OCI-LY1 (cell line): ENCODE data around the gene RAX2.

ENCODE experiments used
- EZH2 ChIP-seq: fragments of 200-600 bp; sonication (generic), shearing (Covaris generic); IDR thresholded peaks from 2 replicates; pipeline ENCODE4 v1.8.0; 2017; ENCODE audit warnings: borderline replicate concordance, mixed run types, mild to moderate bottlenecking, antibody characterized with exemption, low read length, moderate library complexity, mixed read lengths
- TF ChIP-seq, protein P1 (sequence below): fragments of 200-600 bp; sonication (generic), shearing (Covaris generic); IDR thresholded peaks from 2 replicates; pipeline ENCODE4 v1.5.1; 2017; ENCODE audit warnings: mild to moderate bottlenecking, antibody characterized with exemption, low read length, moderate library complexity, mixed read lengths

DNA sequence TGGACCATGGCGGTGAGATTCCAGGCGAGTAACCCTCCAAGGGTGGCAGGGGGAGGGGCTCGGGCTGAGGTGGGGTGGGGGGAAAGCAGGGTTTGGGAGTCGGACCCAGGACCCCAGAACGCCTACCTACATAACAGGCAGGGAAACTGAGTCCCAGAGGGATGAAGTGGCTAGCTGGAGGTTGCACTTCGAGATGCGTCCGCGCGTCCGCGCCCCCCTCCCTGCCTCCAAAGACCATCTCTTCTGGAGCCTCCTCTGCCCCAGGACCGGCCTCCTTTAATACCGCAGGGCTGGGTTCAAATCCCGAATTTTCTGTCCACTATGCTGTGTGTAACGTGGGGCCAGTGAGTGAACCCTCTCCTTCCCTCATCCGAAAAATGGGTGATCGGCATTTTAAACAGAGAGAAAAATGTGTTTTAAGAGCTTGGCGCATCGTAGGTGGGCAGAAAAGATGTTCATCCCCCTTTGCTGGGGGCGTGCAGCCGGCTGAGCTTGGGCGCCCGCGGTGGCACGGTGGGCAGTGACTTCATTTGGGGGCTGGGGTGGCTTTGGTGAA is 50.1 kb downstream of the RAX2 start:
- TF ChIP-seq, protein P1, sequence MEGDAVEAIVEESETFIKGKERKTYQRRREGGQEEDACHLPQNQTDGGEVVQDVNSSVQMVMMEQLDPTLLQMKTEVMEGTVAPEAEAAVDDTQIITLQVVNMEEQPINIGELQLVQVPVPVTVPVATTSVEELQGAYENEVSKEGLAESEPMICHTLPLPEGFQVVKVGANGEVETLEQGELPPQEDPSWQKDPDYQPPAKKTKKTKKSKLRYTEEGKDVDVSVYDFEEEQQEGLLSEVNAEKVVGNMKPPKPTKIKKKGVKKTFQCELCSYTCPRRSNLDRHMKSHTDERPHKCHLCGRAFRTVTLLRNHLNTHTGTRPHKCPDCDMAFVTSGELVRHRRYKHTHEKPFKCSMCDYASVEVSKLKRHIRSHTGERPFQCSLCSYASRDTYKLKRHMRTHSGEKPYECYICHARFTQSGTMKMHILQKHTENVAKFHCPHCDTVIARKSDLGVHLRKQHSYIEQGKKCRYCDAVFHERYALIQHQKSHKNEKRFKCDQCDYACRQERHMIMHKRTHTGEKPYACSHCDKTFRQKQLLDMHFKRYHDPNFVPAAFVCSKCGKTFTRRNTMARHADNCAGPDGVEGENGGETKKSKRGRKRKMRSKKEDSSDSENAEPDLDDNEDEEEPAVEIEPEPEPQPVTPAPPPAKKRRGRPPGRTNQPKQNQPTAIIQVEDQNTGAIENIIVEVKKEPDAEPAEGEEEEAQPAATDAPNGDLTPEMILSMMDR = no peak
- TF ChIP-seq EZH2 = no peak
